ENCODE data around the gene CDH4.

CDH4 gene

DNA sequence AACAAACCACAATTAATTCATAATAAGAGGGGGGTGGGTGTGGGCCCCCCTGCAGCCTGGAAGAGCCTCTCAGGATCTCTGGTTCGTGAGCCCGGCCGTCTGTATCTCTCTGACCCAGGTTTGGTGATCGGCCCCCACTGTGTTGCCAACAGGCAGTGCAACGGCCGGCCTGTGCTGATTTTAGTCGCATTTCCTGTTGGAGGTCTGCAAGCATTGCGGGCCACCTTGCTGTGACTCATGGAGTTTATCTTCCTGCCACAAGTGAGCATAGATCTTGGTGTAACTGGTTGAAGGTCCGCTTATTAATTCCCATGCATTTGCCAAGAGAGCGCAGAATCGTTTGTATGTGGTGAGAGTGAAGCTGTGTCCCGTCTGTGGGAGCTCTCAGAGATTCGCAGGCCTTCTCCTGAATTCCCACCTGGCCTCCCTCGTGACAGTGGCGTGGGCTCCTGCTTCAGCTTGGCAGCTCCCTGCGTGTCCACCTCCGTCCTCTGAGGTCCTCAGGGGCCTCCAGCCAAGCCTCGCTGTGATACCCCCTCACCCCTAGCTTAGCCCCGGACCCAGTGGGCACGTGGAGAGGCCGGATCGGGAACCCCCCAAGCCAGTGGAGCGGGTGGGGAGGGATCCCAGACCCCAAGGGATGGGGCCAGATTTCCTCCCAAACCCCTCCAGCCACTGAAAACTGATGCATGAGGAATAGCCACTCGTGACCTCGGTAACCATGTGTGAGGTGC, 269.8 kb downstream of the CDH4 start:
- no peak for DNase-seq

- no peak for DNase-seq
Observed at GRCh38 chr20:61522498-61523090, 270.5 kb downstream of the CDH4 start.

GRCh38 chr20:61523145-61523544, 271.1 kb downstream of the CDH4 start:
- DNase-seq, result no peak

- no peak for DNase-seq
Observed at GRCh38 chr20:61524951-61525666, 273.0 kb downstream of the CDH4 start.

DNA sequence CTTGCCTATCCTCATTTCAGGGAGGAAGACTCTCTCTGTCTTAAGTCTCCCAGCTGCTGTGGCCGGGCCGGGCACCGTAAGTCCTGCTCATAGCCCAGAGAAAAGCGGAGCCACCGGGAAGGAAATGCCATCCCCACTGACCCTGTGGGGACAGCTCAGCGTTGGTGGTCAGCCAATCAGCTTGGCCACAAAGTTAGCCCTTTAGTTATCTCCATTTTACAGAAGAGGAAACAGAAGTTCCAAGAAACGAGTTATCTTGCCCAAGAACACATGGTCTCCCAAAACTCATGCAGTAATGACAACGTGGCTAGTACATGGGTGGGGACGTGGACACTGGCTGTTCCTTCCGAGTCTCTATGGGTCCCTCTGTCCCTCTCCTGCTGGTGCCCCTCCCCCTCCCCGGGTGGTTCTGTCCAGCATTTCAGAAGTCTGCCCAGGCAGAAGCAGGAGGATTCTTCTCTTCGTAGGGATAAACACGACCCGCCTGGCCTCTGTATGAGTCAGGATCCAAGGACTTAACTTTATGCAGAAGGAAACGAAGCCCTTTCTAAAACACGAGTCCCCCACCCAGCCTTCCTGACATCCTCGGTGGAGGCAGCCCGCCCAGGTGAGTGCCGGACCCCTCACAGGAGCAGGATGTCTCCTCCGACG, 273.8 kb downstream of the CDH4 start:
- no peak for DNase-seq

- no peak for DNase-seq
Observed at GRCh38 chr20:61526907-61527306, 274.8 kb downstream of the CDH4 start.

GRCh38 chr20:61527626-61528025, 275.6 kb downstream of the CDH4 start:
- DNase-seq, result no peak

DNA sequence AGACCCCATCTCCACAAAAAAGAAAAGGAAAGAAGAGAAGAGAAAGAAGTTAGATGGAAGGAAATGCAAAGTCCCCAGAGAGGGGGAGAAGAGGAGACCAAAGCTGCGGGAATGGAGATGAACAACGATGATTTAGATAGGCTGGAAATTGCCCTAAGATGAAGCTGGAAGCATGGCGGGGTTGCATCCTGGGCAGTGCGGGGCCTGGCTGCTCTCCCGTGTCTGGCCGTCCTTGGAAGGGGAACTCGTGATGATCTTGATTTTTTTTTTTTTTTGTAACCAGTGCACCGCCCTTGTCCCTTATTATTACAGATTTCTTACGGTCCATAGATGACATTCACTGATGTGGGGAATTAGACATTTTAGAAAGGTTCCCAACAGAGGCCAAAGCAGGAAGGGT, 276.5 kb downstream of the CDH4 start:
- no peak for DNase-seq

GRCh38 chr20:61529354-61529753, 277.3 kb downstream of the CDH4 start:
- no peak for DNase-seq

DNA sequence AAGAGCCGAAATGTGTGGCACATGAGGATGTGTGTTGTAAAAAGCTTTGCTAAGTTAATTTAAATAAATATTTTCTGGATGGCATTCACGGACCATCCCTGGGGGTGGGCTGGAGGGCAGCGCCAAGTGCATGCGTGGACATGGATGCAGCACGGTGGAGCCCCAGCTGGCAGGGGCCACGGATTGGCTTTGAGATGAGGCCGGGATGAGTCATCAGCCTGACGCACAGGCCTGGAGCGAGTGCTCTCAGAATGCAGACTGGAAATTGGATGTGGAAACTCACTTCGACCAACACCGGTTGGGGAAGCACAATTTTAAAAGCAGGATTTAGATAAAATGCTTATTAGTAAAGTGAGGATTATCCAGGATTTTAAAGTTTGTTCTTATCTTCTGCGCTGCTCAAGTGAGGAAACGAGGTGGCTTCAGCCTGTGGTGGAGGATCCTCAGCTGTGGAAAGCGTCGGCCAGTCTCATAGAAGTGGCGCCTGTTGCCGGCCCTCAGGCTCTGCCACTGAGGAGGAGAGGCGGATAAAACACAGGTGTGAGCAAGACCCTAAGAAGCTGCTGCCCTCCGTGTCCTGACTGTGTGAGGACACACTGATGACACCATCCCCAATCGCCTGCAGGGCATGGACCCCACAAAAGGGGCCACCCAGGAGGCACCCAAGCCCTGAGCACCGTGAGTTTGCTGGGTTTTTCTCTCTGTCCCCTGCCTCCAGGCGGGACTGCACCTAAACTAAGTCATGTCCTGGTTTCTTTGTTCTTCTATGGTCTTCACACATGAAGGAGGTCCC, 279.7 kb downstream of the CDH4 start:
- no peak for DNase-seq

DNA sequence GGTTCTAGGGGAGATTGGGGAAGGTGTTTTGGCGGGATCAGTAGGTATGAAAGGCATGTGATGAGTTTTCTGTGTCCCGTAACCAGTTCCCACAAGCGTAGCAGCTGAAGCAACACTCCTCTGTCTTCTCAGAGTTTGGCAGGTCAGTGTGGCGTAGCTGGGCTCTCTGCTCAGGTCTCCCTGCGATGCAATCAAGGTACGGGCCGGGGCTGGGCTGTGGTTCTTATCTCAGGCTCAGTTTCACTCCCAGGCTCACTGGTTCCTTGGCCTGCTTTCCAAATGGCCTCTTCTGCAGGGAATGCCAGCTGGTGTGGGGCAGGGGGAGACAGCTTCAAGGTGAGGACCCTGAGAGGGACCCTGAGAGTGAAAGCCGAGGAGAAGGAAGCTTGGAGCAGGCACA, 280.7 kb downstream of the CDH4 start:
- DNase-seq, result no peak

- DNase-seq, result no peak
Observed at GRCh38 chr20:61533231-61533631, 281.2 kb downstream of the CDH4 start.

DNA sequence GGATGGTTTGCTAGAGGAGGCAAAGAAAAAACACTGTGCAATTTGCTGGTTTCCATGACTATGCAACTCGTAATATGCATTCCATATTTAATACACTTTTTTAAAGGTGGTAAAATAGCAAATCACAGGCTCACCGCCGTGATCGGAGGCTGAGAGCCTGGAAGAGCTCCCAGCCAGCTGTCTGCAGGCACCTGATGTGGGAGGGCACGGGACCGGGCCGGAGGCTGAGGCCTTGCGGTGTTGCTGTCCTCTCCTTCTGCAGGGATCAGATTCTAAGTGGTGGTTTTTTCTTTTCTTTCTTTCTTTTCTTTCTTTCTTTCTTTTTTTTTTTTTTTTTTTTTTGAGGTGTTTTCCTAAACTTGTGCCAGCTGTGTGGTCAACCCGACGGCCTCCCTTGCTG, 282.3 kb downstream of the CDH4 start:
- no peak for DNase-seq

- no peak for DNase-seq
Observed at GRCh38 chr20:61535091-61535490, 283.0 kb downstream of the CDH4 start.

- DNase-seq, result no peak
Observed at GRCh38 chr20:61535536-61535935, 283.5 kb downstream of the CDH4 start.

DNA sequence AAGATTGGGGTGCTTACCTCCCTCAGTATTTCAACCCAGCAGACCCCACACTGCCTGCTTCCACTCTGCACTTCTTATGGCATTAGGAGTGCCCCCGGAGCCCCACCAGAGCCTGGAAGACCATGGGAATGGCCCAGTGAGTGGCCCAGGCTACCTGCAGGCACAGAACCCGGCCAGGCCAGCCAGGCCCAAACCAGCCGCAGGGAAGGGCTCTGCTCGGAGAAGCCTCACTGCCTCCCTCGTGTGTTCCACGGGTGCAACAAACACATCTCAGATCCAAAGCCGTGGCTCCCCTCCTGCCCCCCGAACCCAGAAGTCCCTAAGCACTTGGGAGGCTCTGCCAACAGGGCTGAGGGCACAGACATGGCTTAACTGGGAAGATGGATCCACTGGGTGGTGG, 283.9 kb downstream of the CDH4 start:
- no peak for DNase-seq

DNA sequence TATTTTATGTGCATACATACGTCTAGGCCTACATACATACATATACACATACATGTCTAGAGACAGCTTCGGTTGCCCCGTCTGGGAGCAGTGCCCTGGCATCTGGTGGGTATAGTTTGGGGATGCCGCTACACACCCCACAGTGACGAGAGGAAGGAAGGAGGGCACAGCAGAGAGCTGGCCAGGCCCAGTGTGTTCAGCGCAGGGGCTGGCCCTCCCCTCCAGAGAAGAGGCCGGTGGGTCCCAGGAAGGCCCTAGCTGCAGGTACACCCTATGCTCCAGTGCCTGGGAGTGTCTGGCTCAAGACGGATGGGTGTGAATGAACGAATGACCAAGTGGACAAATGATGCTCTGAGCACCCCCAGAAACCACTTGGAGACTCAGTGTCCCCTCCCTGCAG, 284.6 kb downstream of the CDH4 start:
- no peak for DNase-seq

- DNase-seq, result no peak
Observed at GRCh38 chr20:61537239-61538182, 285.4 kb downstream of the CDH4 start.

- no peak for DNase-seq
Observed at GRCh38 chr20:61538183-61538942, 286.3 kb downstream of the CDH4 start.

DNA sequence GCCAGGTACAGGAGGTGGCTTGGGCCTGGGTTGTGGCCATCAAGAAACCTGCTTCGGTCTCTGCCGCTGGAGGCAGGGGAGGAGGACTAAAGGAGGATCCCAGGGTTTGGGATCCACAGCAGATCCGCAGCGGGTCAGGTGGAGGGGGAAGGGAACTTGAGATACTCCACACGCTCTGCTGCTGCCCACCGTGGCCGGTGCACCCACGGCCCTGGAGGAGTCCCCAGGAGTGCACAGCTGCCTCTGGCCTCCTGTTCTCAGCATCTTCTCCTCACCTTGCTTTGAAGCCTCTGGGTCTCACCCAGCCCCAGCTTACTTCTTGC, 286.8 kb downstream of the CDH4 start:
- DNase-seq, result no peak
